Brain pericyte (primary cell): ENCODE results near the gene RAI1.
A peak's percentile ranks its signal among the peaks of the same experiment; 100 is the strongest.
"Not testable (repeated sequence)": the region's sequence is repeated elsewhere in the genome, so short reads cannot be mapped to it uniquely, and the experiment has no call there.

Experiments used
- DNase-seq: peaks from one replicate; pipeline ENCODE4 v3.0.0-alpha.2; 2012; ENCODE audit warnings: low read depth, low spot score

Gene RAI1

DNA sequence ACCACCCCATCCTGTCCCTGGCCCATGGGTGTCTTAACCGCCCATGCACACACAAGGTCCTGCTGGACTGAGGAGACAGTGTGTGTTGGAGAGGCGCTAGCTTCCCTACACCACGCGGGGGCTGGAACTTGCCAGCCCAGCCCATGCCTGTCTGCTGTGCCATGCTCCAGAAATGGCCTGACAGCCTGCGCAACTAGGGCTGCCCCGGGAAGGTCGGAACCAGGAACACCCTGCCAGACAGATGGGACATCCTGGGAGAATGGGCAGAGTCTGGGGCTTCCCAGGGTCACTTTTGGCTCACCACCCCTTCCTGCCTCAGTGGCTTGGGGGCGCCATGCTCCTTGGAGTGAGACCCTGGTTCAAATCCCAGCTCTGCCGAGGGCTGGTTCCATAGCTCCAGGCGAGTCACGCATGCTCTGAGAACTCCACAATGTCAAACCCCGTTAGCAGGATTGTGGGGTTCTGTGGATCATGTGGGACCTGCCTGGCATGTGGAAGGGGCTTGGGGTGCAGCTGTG is 119.3 kb downstream of the RAI1 start:
- no peak for DNase-seq

DNA sequence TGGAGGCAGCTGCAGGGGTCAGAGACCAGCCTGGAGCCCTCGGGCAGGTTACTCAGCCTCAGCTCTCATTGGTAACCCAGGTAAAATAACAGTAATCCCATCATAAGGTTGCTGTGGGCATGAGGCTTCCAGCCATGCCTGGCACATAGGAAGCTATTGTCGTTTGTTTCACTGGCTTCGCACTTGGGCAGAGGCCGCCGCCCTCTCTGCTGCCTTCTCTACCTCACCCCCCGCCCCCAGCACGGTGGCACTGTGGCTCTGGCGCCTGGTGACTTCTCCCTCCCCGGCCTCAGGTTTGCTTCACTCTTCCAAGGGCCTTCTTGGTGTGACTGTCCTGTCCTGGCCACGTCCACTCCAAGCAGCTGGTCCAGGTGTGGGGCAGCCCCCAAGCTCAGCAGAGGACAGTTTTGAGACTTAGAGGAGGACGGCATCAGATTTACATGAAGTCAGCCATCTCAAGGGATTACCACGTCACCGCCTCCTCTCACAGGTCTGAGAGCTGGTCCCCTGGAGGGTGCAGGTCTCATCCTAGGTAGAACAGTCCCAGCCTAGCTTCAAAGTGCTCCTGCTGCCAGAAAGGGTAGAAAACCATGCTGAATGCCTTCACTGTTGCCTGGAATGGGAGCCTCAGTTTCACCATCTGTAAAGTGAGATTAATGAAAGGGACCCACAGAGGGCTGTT is 120.7 kb downstream of the RAI1 start:
- no peak for DNase-seq

DNA sequence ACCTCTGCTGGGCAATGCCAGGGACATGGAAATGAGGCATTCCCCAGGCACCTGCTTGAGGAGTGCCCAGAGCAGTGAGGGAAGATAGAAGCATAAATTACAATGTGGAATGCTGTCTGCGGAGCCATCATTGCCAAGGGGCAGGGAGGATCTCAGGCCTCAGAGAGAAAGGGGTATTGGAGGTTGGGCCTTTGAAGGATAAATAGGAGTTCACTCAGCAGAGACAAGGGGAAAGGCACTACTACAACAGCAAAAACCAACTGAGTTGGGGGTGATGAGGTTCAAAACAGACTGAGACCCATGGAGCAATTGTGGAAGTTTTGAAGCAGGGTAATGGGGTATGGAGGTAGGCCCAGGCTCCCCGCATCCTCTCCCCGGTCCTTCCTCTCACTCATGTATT is 122.7 kb downstream of the RAI1 start:
- no peak for DNase-seq

DNA sequence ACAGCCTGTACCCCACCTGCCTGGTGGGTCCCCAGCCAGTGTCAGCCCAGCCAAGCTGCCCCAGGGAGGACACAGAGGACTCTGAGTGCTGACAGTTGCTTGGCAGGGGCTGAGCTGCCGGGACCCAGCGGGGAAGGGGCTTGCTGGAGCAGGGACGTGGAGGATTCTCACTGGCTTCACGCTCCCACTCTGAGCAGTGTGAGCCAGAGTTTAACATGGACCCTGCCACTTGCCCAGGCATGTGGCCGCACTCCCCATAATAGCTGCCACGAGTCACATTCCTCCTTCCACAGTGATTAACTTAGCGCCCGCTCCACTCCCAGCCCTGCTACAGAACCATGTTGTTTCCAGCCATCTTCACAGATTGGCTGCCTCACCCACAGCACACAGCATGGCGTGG is 124.3 kb downstream of the RAI1 start:
- no peak for DNase-seq

DNA sequence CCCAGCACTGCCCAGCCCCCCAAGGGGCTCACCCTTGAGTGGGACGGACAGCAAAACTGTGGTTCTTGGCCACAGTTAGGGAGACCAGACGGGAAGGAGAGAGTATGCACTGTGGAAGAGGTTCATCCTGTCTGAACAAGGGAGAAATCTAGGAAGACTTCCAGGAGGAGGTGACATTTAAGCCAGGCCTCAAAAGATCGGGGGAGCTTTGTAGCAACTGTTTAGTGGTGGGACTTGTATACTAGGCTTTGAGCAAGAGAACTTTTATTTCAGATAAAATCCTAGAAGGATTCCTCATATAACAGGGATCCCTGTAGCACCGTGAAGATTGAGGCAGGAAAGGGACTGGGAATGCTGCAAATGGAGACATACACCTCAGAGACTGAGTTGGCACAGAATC is 124.8 kb downstream of the RAI1 start:
- no peak for DNase-seq

DNA sequence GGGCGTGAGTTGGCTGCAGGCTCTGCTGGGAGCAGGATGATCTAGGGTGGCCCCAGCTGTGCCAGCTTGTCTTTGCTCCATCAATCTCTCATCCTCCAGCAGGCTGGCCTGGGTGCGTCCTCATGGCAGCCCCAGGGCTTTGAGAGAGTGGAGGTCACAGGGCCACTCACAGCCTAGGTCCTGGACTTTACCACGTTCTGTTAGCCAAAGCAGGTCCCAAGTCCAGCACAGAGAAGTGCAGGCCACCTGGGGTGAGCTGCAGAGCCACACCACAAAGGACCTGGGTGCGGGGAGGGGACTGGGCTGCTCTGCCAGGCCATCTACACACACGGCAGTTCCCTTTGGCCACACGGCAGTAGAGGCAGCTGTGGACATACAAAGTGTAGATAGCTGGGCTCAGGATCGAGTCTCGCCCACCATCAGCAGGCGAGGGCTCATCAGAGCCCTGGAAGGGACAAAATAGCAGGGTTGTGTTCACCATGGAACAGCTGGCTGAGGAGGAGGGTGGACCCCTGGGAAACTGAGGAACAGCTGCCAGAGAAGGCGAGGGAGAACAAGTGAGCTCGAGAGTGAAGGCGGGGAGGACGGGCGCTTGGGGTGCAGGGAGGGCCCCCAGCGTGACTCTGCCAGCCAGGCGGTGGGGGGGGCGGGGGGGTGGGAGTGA is 125.5 kb downstream of the RAI1 start:
- DNase-seq, result no peak

DNA sequence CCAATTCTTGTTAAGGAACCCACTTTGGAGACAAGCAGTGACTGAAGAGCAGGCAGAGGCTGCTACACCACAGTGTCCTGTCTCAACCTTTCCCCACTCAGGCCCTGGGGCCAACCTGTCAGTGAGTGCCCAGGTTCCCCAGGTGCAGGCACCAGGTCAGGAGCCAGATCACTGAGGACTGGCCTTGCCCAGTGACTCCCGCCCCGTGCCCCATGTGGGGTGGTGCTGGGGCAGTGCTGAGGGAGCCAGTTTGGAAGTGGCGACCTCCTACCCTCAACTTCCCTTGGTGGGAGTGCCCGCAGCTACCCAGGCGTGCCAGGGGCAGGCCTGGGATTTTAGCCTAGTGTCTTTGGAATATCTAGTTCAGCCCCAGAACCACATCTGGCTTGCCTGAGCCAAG is 126.2 kb downstream of the RAI1 start:
- DNase-seq, result no peak

DNA sequence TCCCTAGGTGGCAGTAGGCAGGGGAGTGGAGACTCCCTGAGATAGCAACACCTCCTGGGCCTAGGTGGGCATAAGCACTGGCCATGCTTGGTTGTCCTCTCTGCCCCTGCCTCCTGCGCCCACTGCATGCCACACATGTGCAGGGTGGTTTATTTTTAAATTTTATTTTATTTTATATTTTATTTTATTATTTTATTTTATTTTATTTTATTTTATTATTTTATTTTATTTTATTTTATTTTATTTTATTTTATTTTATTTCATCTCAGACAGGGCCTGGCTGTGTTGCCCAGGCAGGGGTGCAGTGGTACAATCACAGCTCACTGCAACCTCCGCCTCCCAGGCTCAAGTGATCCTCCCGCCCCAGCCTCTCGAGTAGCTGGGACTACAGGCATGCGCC is 126.9 kb downstream of the RAI1 start:
- not testable (repeated sequence) for DNase-seq

DNA sequence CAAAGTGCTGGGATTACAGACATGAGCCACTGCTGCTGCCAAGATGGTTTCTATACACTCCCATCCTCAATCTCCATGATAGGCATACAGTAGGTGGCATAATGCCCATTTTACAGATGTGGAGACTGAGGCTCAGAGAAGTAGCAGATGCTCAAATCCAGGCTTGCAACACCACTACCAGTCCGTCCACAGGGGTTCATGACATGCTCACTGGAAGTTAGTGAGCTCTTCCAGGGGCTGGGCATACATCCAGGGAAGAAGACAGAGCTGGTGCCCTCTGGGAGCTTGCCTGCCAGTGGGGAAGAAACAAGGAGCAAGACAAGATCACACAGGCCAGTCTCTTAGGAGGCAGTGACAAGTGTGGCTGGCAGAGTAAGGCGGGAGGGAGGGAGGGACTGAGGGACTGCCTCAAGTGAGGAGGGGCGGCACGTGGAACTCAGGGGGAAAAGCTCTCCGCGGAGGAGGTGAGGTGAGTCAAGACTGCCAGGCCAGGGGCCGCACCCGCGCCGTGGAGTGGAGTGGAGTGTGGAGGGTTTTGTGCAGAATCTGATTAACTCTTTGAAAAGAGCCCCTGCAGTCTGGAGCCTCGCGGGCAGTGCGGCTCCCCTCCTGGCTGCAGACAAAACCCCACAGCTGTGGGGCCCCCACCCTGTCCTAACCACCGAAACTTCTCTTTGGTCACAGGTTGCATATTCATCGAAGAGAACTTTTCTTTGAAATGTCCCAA is 127.6 kb downstream of the RAI1 start:
- DNase-seq, result no peak

DNA sequence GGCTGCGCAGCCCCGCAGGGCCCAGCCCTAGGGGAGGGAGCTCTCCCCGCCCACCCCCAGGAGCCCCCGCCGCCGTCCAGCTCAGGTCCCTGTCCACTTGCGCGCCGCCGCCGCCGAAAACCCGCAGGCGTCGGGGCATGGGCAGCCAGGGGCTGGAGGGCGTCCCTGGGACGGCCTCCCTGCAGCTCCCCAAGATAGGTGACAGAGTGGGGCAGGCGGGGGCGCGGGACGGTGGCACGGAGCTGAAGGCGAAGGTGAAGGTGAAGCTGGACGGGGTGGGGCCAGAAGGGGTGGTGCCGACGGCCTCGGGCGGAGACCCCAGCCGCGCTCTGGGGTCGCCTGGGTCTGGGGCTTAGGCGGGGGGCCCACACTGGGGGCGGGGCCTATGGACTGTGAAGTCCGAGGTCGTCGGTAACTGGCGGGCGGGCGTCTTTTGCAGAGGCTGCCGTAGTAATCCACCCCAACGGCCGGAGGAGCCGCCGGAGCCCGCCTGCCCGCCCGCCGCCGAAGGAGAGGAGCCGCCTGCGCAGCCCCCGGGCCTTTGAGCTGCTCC is 128.3 kb downstream of the RAI1 start:
- no peak for DNase-seq

DNA sequence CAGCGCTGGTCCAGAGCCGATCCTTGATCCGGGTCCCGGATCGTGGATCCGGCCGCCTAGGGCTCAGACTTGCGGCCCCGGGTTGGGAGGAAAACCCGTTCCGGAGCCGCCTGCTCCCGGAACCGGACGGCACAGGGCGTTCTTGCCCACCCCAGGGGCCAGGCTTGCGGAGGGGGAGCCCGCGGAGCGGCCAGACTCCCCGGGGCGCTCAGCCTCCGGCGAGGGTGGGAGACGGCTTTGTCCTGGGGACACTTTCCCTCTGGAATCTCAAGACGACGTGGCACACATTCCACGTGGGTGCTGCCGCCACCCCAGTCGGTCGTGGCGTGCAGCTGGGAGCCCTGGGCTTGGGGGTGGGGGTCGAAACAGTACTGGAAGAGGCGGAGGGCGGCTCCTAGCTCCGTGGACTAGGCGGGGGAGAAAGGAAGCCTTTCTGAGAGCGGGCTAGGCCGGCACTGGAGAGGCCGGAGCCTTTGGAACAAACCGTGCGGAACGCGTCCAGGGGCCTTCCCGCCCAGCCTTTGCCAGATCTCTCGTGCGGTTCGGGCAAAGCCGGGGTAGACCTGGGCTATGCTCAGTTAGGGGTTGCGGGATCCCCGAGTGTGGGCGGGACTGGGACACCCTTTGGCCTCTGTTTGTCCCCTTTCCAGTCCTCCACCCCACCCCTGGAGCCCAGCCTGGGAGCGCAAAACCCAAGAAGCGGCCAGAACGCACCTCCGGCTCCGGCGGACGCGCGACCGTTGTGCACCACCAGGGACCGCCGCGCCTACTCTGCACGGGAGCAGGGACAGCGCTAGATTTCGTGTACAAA is 129.0 kb downstream of the RAI1 start:
- DNase-seq, result peak; percentile 32

DNA sequence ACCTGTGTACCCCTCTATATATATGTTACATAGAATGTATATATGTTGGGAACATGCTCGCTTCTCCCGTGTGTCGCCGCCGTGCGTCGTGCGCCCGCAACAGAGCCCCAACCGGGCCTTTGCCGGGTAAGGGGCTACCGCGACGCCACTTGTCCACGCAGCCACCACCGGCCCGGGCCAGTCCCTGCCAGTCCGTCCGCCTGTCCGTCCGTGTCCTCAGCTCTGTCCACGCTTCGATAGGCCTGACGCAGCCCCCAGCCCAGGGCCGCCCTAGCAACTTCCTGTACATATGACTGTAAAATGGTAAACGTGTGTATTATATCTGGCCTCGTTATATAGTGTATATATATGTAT is 129.6 kb downstream of the RAI1 start:
- DNase-seq, result no peak

DNA sequence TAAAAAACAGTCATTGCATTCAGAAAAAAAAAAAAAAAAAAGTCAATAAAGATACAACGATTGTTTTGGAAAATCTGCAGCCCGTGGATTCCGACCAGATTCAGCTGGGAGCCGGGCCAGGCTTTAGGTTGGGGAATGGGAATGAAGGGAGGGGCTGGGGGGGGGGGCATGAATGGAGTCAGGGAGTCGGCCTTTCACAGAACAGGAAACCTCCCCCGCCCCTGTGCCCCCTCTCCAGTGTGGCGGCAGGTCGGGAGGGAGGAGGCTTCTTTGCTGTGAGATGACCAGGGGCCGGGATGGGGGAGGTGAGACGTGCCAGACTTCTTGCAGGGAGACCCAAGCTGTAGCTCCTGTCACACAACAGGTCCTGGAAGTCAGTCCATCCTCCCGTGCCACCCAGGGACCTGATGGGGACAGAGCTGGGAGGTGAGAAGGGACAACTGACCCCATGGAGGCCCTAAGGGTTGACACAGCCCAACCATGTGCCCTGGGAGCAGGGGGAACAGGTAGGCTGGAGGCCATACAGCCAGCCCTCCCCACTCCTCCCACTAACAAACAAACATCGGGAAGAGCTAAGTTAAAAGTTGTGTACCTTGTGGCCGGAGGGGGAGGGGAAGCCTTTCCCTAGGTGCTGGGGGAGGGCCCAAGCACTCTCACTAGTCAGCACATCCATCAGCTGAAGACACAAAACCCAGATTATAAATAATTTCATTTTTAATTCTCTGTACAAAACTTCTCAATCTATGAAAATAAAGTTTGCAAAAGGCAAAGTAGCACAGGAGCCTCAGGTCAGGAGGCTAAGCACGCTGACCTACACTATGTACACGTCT is 130.3 kb downstream of the RAI1 start:
- no peak for DNase-seq

DNA sequence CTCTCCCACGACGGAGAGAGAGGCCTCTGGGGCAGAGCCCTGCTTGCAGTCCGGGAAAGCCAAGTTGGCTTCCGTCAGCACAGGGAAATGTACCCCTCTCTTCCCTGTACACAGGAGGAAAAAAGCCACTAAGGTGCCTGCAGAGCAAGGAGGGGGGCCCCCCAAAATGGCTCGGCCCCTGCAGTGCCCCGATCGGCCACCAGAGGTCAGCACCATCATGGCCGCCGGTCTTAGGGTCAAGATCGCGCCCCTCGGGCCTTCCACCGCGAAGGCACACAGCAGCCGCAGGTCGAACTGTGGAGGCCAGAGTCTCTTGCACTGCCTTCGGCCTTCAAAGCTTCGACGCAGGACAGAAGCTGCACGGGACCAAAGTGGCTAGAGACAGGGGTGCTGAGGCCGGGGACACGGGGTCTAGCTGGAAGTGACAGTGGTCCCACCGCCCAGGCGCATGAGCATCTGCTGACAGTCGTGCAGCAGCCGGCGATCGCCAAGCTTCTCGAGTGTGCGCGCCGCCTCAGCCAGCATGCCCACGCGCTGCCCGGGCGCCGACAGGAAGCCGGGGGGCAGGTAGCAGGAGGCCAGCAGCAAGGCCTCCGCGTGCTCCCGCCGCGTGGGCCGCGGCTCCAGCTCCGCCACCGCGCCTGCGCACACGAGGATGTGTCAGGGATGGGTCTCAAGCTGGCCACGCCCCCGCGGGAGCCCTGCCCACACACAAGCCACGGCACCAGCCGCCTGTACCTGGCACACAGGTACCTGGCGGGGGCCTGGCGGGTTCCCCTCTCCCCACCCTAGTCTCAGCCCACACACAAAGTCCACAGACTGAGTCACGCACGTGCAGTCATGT is 131.2 kb downstream of the RAI1 start:
- no peak for DNase-seq

DNA sequence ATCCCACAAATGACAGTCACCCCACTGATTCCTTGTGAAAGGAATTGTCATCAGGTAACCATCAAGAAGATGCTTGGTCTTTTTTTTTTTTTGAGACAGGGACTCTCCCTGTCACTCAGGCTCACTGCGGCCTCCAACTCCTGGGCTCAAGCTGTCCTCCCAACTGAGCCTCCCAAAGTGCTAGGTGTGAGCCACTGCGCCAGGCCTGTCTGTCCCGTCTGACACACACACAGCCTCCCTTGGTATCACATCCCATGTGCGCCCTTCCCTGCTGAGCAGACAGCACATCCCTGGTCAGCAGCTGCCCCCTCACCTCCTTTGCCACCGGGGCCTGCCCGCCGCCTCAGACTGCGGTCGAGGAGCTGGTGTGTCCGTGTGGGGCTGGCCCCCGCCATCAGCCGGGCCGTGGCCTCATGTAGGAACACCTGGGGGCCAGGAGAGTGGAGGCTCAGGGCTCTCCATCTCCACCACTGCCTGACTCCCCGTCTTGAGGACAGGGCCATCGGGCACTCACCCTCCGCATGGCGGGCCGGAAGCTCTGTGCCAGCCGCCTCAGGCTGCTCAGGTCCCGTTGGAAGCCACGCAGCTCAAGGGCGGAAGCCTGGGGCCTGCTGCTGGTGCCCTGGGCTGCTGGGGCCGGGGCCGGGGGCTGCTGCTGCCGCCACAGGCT is 131.9 kb downstream of the RAI1 start:
- no peak for DNase-seq

DNA sequence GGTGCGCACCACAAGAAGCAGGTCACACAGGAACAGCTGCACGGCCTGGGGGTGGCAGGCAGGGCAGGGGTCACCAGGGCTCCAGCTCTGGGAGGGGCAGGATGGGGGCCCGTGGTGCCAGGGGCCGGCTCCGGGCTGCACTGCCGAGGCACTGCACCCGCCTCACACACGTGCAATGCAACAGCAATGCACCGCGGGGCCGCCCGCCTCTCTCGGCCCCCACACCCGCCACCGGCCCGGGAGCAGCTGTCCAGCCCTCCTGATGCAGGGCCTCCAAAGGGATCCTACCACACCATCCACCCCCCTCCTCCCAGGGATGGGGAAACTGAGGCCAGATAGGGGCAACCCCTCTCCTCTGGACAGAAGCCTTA is 132.5 kb downstream of the RAI1 start:
- no peak for DNase-seq

DNA sequence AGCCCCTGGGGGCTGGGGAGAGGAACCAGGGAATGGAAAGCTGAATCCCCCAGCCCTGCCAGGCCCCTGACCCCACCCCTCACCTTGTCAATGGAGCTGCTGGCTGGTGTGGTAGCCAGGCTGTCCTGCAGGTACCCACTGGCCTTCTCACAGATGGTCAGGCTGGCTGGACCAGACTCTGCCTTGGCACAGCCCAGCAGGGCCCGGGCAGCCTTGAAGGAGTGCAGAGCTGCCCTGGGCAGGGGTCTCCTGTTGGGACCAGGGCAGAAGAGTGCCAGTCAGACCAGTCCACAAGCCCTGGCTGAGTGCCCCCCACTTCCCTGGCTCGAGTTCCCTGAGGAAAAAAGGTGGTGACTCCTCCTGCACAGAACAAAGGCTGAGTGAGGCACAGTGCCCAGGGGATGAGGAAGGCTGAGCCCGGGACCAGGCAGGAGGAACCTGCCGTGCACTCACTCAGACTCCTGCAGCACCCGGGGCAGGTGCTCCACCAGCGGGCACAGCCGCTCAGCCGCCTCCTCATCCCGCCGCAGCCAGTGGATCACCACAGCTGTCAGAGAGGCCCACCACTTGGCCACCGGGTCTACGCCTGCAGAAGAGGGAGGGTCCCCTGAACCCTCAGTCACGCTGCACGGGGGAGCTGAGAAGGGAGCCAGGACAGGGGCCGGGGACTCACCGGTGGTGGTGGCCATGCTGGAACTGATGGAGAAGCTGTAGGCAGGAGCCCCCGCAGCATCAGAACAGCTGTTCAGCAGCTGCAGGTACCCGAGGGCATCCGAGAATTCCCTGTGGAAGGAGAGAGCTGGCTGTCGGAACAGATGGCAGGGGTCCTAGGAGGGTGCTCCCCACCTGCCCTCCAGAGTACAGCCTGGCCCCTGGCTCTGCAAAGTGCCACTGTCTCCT is 133.2 kb downstream of the RAI1 start:
- no peak for DNase-seq

DNA sequence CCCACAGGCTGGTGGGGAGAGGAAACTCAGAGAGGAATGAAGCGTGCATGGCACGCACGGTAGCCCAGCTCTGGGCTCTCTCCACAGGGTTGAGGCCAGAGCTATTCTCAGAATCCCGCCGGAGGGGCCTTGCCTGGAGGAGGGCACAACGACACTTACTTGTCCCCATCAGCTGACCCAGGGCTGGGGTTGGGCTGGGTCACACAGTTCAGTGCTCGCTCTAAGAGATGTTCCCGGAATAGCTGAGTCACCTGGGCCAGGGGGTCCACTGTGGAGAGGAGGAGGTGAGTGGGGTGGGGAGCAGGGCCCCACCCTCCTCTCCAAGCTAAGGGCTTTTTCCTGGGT is 133.8 kb downstream of the RAI1 start:
- DNase-seq, result no peak
